Gastrocnemius medialis (tissue), 4 donors: ENCODE data around the gene GPAT3. TPM values are rescaled to one million over a fixed set of nuclear protein-coding genes. Genes with fewer than 3 reads are reported as not detected.
A peak's percentile ranks its signal among the peaks of the same experiment; 100 is the strongest.
"Not testable (repeated sequence)": the region's sequence is repeated elsewhere in the genome, so short reads cannot be mapped to it uniquely, and the experiment has no call there.

ENCODE experiments used
- ATAC-seq, 2 donors: fragments of 150-250 bp; one replicate each; pipeline ENCODE4 v1.9.1; 2016
- DNase-seq, 2 donors: peaks; one replicate each; pipeline ENCODE4 v3.0.0-alpha.2; 2019
- H3K27ac ChIP-seq, 4 donors: fragments of 200-600 bp; sonication (generic); 1 replicate in 1 of 4; 2 replicates in 3 of 4; pipeline ENCODE4 v1.5.1; 2016 to 2018; ENCODE audit warnings: mild to moderate bottlenecking in 2 of 4, moderate library complexity in 1 of 4
- H3K27me3 ChIP-seq, 3 donors: fragments of 200-600 bp; sonication (generic) in 2 of 3; 1 replicate in 1 of 3; 2 replicates in 2 of 3; pipeline versions ENCODE4 v1.5.1 to v1.6.0; 2016 to 2019; ENCODE audit warnings: mild to moderate bottlenecking in 1 of 3, moderate library complexity in 1 of 3
- H3K36me3 ChIP-seq, 2 donors: fragments of 200-600 bp; sonication (generic) in 1 of 2; one replicate each; pipeline ENCODE4 v1.5.1; 2017 to 2018
- H3K4me1 ChIP-seq, 2 donors: fragments of 200-600 bp; sonication (generic) in 1 of 2; one replicate each; pipeline ENCODE4 v1.5.1; 2016 to 2017; ENCODE audit warnings: mild to moderate bottlenecking in 2 of 2
- H3K4me3 ChIP-seq, 4 donors: fragments of 200-600 bp; sonication (generic) in 3 of 4; 1 replicate in 1 of 4; 2 replicates in 3 of 4; pipeline ENCODE4 v1.5.1; 2016 to 2019; ENCODE audit warnings: mild to moderate bottlenecking in 2 of 4
- H3K9me3 ChIP-seq, 3 donors: fragments of 200-600 bp; sonication (generic) in 2 of 3; 1 replicate in 1 of 3; 2 replicates in 2 of 3; pipeline ENCODE4 v1.5.1; 2016 to 2019
- CTCF ChIP-seq, 5 experiments: fragments of 450-650 bp in 3 of 5; fragments of 200-600 bp in 2 of 5; sonication (generic) in 2 of 5; IDR thresholded peaks in 4 of 5; conservative IDR thresholded peaks in 1 of 5; 1 replicate in 4 of 5; 2 replicates in 1 of 5; pipeline ENCODE4 v1.5.1; 2016 to 2019; ENCODE audit warnings: antibody characterized with exemption in 5 of 5, mild to moderate bottlenecking in 3 of 5, moderate library complexity in 3 of 5
- POLR2A ChIP-seq, 2 donors: fragments of 450-650 bp; IDR thresholded peaks; one replicate each; pipeline ENCODE4 v1.6.1; 2017; ENCODE audit warnings: antibody characterized with exemption in 2 of 2, mild to moderate bottlenecking in 2 of 2, moderate library complexity in 2 of 2
- in situ Hi-C, 4 donors: fragments of 200-750 bp; cut with MboI; loops; one replicate each; pipeline versions ENCODE4 v1.15.0 to v1.8.0; 2017; ENCODE audit warnings: low sequenced_read_pairs in 4 of 4
- intact Hi-C: fragments of 100-400 bp; cut with DNase I; formaldehyde crosslinking; loops from one replicate; pipeline ENCODE4 v1.15.1; 2023; ENCODE audit warnings: low total_unique reads
- total RNA-seq, 4 donors: library from RNA; depleted of rRNA; stranded (reverse); fragments of >200 nt; gene quantifications; one replicate each; pipeline versions ENCODE4 v1.1.0 to v1.2.3, GENCODE V29; 2016

GPAT3 gene
- total RNA-seq, 4 donors from 2014 or later = 9.5 to 183 (median 26.5) TPM

GRCh38 chr4:83618431-83618830, 82.5 kb downstream of the GPAT3 start:
- peaks cover 0 to 6% (median 3%) of the 10 kb centered on the region in 3 donors for H3K9me3 ChIP-seq
- H3K27me3 ChIP-seq = no peaks in the 10 kb centered on the region
- TF ChIP-seq POLR2A (IDR thresholded peaks at IDR 0.05) (peak in 1 of 2 donors; percentile 13), CTCF (IDR thresholded peaks at IDR 0.05 in 4 of 5, conservative IDR thresholded peaks at IDR 0.05 in 1 of 5) (no peak)
- H3K27ac ChIP-seq = peak overlapping the region; percentile 83 to 86 (median 84)
- H3K4me3 ChIP-seq = no peak overlapping the region
- peaks cover 20 to 26% of the 10 kb centered on the region in 2 donors for H3K4me1 ChIP-seq
- H3K36me3 ChIP-seq = no peaks in the 10 kb centered on the region
- intact Hi-C loops = loop anchor here (2.0 kb wide), 1 partner anchor 82 kb away; the partner anchor contains the start of gene GPAT3
- DNase-seq = peak; percentile 57 to 78
- in situ Hi-C loops = no loop called here
- peak; percentile 94 to 98 for ATAC-seq

GRCh38 chr4:83618991-83619645, 83.2 kb downstream of the GPAT3 start:
- DNase-seq = no peak
- intact Hi-C loops = loop anchor here (2.0 kb wide), 1 partner anchor 82 kb away; the partner anchor contains the start of gene GPAT3

GRCh38 chr4:83622127-83622526, 86.2 kb downstream of the GPAT3 start:
- H3K9me3 ChIP-seq, ATAC-seq, H3K27ac ChIP-seq, H3K4me3 ChIP-seq, DNase-seq, H3K36me3 ChIP-seq, in situ Hi-C loops, H3K27me3 ChIP-seq: not testable (repeated sequence)
- H3K4me1 ChIP-seq = peaks cover 47 to 48% of the 10 kb centered on the region in 2 donors
- intact Hi-C loops = loop anchor here (10.0 kb wide), 1 partner anchor 337 kb away; the partner anchor contains the start of gene COQ2

More at GRCh38 chr4:83618991-83619645, 83.2 kb downstream of the GPAT3 start:
- Histone ChIP-seq H3K27me3 (no peaks in the 10 kb centered on the region), H3K27ac (peak overlapping the region; percentile 83 to 86 (median 84)), H3K9me3 (peaks cover 0 to 6% (median 0%) of the 10 kb centered on the region in 3 donors), H3K4me3 (no peak overlapping the region), H3K4me1 (peaks cover 22 to 26% of the 10 kb centered on the region in 2 donors), H3K36me3 (no peaks in the 10 kb centered on the region)
- in situ Hi-C loops = no loop called here
- ATAC-seq = peak; percentile 55 to 57
- TF ChIP-seq POLR2A (IDR thresholded peaks at IDR 0.05) (no peak), CTCF (IDR thresholded peaks at IDR 0.05 in 4 of 5, conservative IDR thresholded peaks at IDR 0.05 in 1 of 5) (no peak)

- Histone ChIP-seq H3K27ac (peak overlapping the region; percentile 88 to 96 (median 96)), H3K4me3 (peak overlapping the region; percentile 29 to 55 (median 42)), H3K9me3 (peaks cover 0 to 6% (median 0%) of the 10 kb centered on the region in 3 donors), H3K36me3 (no peaks in the 10 kb centered on the region), H3K27me3 (no peaks in the 10 kb centered on the region), H3K4me1 (peaks cover 37 to 47% of the 10 kb centered on the region in 2 donors)
- ATAC-seq (peak; percentile 88), DNase-seq (peak; percentile 57 to 72)
- no peak for TF ChIP-seq POLR2A (IDR thresholded peaks at IDR 0.05)
- TF ChIP-seq CTCF (IDR thresholded peaks at IDR 0.05 in 4 of 5, conservative IDR thresholded peaks at IDR 0.05 in 1 of 5) = no peak
- intact Hi-C loops = loop anchor here (1.0 to 10.0 kb wide), 2 partner anchors 90 to 341 kb away; partner anchors contain the start of genes COQ2 and GPAT3
- in situ Hi-C loops = loop anchor here in 1 of 4 donors (5.0 kb wide), 1 partner anchor 89 kb away; the partner anchor contains the start of gene GPAT3
Observed at GRCh38 chr4:83625821-83626220, 89.9 kb downstream of the GPAT3 start.

- TF ChIP-seq POLR2A (IDR thresholded peaks at IDR 0.05) (no peak), CTCF (IDR thresholded peaks at IDR 0.05 in 4 of 5, conservative IDR thresholded peaks at IDR 0.05 in 1 of 5) (no peak)
- Histone ChIP-seq H3K4me3 (peak overlapping the region; percentile 29 to 55 (median 42)), H3K27me3 (no peaks in the 10 kb centered on the region), H3K9me3 (peaks cover 0 to 6% (median 0%) of the 10 kb centered on the region in 3 donors), H3K4me1 (peaks cover 43 to 52% of the 10 kb centered on the region in 2 donors), H3K27ac (peak overlapping the region; percentile 88 to 96 (median 96)), H3K36me3 (no peaks in the 10 kb centered on the region)
- intact Hi-C loops = loop anchor here (1.0 to 10.0 kb wide), 2 partner anchors 90 to 342 kb away; partner anchors contain the start of genes COQ2 and GPAT3
- ATAC-seq = peak; percentile 95 to 98
- peak; percentile 30 to 61 for DNase-seq
- in situ Hi-C loops = loop anchor here in 1 of 4 donors (5.0 kb wide), 1 partner anchor 89 kb away; the partner anchor contains the start of gene GPAT3
Observed at GRCh38 chr4:83626245-83626836, 90.4 kb downstream of the GPAT3 start.
